Measurements from ENCODE around the gene KCNJ10. TPM values are rescaled to one million over a fixed set of nuclear protein-coding genes. Genes with fewer than 3 reads are reported as not detected.

The KCNJ10 gene
- polyA plus RNA-seq, 1 experiment, result not detected

DNA sequence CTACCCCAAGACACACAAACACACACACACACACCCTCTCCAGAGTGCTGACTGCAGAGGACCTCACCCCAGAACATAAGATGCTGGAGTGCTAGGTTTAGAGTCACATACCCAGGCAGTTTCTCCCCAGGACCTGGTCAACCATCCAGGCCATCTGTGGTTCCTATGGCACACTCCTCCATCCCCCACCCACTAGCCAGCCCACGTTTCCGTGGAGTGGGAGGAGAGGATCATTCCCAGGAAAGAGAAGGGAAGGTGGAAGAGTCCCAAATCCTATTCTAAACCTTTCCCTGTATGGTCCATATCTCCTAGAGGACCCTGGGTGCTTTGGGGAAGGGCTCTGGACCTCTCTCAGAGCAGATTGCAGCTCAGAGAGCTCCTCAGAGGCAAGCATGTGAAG lies 12.5 kb upstream of the KCNJ10 start:
- POLR2A ChIA-PET, result no interaction called here
- CTCF ChIA-PET, result interaction anchor here (0.6 to 6.7 kb wide), 9 partner anchors 16 to 504 kb away, joined by 3 to 57 read pairs (median 4); partner anchors contain the start of gene DUSP23

GRCh38 chr1:160081261-160081936 lies 11.4 kb upstream of the KCNJ10 start, which contains the start of gene KCNJ9:
KCNJ9 (plus strand) TSS chr1:160081538; CDS start chr1:160084031, 2,493 bp downstream.
- Histone ChIP-seq H3K27ac (ENCODE audit: low read depth, low read length) (no peak within 1 kb of the TSS), H3K9me3 (ENCODE audit: control insufficient read depth, insufficient read depth, low read length) (peaks cover 5% of the 10 kb centered on the region; the same call in 1 of the 2 replicates), H3K4me3 (ENCODE audit: low read depth, low read length) (no peak within 1 kb of the TSS), H3K27me3 (ENCODE audit: control insufficient read depth, insufficient read depth, low read length) (peaks cover 62% of the 10 kb centered on the region)
- TF ChIP-seq CTCF (IDR thresholded peaks at IDR 0.05; ENCODE audit: low read depth, low read length), result no peak
- DNase-seq (ENCODE audit: low read depth, low spot score), result no peak
- CTCF ChIA-PET, result interaction anchor here (0.6 to 6.7 kb wide), 11 partner anchors 28 to 640 kb away, joined by 3 to 57 read pairs (median 4); no protein-coding TSS in a partner anchor
- POLR2A ChIA-PET, result no interaction called here

More for the DNA sequence above, 12.5 kb upstream of the KCNJ10 start:
- H3K4me3 ChIP-seq (ENCODE audit: low read depth, low read length), result no peak overlapping the region
- H3K27me3 ChIP-seq (ENCODE audit: control insufficient read depth, insufficient read depth, low read length), result peaks cover 57% of the 10 kb centered on the region
- TF ChIP-seq CTCF (IDR thresholded peaks at IDR 0.05; ENCODE audit: low read depth, low read length), result no peak
- no peak for DNase-seq (ENCODE audit: low read depth, low spot score)
- peaks cover 5% of the 10 kb centered on the region; the same call in 1 of the 2 replicates for H3K9me3 ChIP-seq (ENCODE audit: control insufficient read depth, insufficient read depth, low read length)
- H3K27ac ChIP-seq (ENCODE audit: low read depth, low read length), result no peak overlapping the region

DNA sequence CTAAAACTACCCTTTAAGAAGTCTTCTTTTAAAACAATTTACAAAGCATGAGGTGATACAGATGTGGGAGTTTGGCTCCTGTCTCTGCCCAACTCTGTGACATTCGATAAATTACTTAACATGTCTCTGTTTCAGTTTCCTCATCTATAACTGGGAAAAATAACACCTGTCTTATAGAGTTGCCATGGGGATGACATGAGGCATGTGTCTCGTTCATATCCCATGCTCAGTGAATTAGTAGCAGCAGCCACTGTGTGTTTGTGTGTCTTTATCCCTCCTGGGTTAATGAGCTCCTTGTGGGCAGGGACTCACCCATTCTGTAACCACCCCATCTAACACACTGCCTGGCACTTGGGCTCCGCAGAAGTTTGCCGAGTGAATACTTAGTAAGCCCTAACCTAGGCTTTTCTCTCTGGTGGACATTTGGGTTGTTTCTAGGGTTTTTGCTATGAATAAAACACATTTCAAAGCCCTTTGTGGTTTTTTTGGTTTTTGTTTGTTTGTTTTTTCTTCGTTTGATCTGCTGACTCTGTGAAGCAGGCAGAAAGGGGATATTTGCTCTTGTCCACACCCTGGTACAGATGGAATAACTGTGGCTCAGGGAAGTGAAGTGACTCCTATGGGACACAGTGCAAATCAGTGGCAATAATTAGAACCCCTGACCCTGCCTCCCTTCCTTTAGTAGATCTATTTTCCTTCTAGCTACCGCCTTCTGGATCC lies 10.6 kb upstream of the KCNJ10 start:
- peaks cover 62% of the 10 kb centered on the region for H3K27me3 ChIP-seq (ENCODE audit: control insufficient read depth, insufficient read depth, low read length)
- peaks cover 5% of the 10 kb centered on the region; the same call in 1 of the 2 replicates for H3K9me3 ChIP-seq (ENCODE audit: control insufficient read depth, insufficient read depth, low read length)
- no peak overlapping the region for H3K27ac ChIP-seq (ENCODE audit: low read depth, low read length)
- ChIA-PET CTCF (interaction anchor here (0.6 to 6.7 kb wide), 9 partner anchors 7 to 639 kb away, joined by 3 to 57 read pairs (median 4); no protein-coding TSS in a partner anchor), POLR2A (no interaction called here)
- no peak for TF ChIP-seq CTCF (IDR thresholded peaks at IDR 0.05; ENCODE audit: low read depth, low read length)
- no peak overlapping the region for H3K4me3 ChIP-seq (ENCODE audit: low read depth, low read length)
- DNase-seq (ENCODE audit: low read depth, low spot score), result no peak

DNA sequence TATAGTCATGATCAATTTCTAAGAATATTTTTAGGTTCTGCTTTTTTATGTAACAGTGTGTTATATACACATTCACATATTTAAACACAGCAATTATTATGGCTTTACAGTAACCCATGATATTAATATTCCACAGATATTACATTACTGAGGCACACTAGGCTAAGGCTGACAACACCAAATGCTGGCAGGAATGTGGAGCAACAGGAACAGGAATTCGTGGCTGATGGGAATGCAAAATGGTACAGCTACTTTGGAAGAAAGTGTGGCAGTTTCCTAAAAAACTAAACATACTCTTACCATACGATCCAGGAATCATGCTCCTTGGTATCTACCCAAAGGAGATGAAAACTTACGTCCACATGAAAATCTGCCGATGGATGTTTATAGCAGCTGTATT lies 9.5 kb upstream of the KCNJ10 start:
- H3K27me3 ChIP-seq (ENCODE audit: control insufficient read depth, insufficient read depth, low read length), result peaks cover 66% of the 10 kb centered on the region
- no peak for DNase-seq (ENCODE audit: low read depth, low spot score)
- CTCF ChIA-PET, result interaction anchor here (0.6 to 6.7 kb wide), 18 partner anchors 8 to 940 kb away, joined by 3 to 57 read pairs (median 5); partner anchors contain the start of gene KCNJ10
- no peak overlapping the region for H3K27ac ChIP-seq (ENCODE audit: low read depth, low read length)
- no peak for TF ChIP-seq CTCF (IDR thresholded peaks at IDR 0.05; ENCODE audit: low read depth, low read length)
- peaks cover 3% of the 10 kb centered on the region; the same call in 1 of the 2 replicates for H3K9me3 ChIP-seq (ENCODE audit: control insufficient read depth, insufficient read depth, low read length)
- POLR2A ChIA-PET, result no interaction called here
- no peak overlapping the region for H3K4me3 ChIP-seq (ENCODE audit: low read depth, low read length)
